ENCODE results near the gene AGPAT4. TPM values are rescaled to one million over a fixed set of nuclear protein-coding genes. Genes with fewer than 3 reads are reported as not detected.
"Not testable (repeated sequence)": the region's sequence is repeated elsewhere in the genome, so short reads cannot be mapped to it uniquely, and the experiment has no call there.

The AGPAT4 gene
- total and polyA plus RNA-seq, 2 experiments from 2014 or later = 3.0 to 3.9 TPM

DNA sequence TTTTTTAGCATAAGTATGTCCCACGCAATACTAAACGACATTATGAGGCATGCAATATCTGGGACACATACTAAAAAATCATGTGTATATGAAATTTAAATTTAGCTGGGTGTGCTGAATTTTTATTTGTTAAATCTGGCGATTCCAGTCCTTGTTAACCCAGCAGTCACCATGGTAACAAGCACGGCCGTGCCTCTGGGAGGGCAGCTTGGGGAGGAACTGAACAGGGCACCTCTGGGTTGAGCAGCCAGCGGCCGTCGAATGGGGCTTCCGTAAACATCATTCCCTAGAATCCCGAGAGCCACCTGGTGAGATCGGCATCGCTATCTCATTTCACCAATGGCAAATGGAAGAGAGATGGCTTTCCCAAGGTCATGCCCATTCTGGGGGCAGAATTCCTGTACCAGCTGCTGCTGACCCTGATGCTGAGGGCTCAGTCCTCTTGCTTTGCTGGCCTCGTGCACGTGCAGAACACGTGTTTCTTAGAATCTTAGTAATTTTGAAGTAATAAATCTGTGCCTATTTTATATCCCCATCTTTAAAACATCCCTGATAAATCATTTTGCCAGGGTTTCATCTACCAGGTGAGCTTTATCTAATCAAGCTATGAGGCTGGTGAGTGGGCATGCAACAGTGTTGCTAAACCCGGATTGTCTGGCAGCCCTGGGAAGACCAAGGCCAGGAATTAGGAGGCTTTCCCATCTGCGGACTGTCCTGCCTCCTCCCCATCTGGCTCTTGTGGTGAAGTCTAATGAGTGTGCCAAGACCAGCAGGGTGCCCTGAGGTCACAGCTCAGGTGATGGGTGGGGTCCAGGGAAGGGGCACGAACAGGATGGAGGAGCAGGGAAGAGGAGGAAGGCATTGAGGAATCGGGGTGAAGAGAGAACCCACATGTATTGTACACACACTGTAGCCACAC is 85.1 kb downstream of the AGPAT4 start:
- Histone ChIP-seq H3K27me3 (replicated peaks; ENCODE audit: insufficient read depth) (no peaks in the 10 kb centered on the region), H3K4me1 (ENCODE audit: insufficient read depth) (peaks cover 13% of the 10 kb centered on the region), H3K9me2 (ENCODE audit: insufficient read depth) (no peaks in the 10 kb centered on the region), H3K36me3 (ENCODE audit: low read depth) (no peaks in the 10 kb centered on the region), H3K79me2 (ENCODE audit: insufficient read depth) (peaks cover 12% of the 10 kb centered on the region; the same call in 1 of the 2 replicates), H3K27ac (no peak overlapping the region), H2AFZ (no peak overlapping the region), H3F3A (ENCODE audit: insufficient read depth) (peaks cover 9% of the 10 kb centered on the region), H3K9me3 (ENCODE audit: low read depth) (no peaks in the 10 kb centered on the region), H3K4me2 (ENCODE audit: unreplicated experiment) (no peak overlapping the region), H3K9ac (no peak overlapping the region), H3K4me3 (no peak overlapping the region), H4K20me1 (ENCODE audit: insufficient read depth) (no peaks in the 10 kb centered on the region)
- TF ChIP-seq EZH2phosphoT487 (IDR thresholded peaks at IDR 0.05; ENCODE audit: insufficient read depth, low read depth) (no peak), EZH2 (IDR thresholded peaks at IDR 0.05; ENCODE audit: insufficient read depth, poor library complexity, severe bottlenecking) (no peak)
- WGBS, 2 experiments (ENCODE audit: low coverage in 1 of 2, low lambda C conversion rate in 2 of 2, missing lambda C conversion rate in 2 of 2) = 95 to 96% methylated on average over 16 to 19 of the region's 19 CpGs
- in situ Hi-C loops (cut with MboI) = no loop called here
- no peak for DNase-seq

DNA sequence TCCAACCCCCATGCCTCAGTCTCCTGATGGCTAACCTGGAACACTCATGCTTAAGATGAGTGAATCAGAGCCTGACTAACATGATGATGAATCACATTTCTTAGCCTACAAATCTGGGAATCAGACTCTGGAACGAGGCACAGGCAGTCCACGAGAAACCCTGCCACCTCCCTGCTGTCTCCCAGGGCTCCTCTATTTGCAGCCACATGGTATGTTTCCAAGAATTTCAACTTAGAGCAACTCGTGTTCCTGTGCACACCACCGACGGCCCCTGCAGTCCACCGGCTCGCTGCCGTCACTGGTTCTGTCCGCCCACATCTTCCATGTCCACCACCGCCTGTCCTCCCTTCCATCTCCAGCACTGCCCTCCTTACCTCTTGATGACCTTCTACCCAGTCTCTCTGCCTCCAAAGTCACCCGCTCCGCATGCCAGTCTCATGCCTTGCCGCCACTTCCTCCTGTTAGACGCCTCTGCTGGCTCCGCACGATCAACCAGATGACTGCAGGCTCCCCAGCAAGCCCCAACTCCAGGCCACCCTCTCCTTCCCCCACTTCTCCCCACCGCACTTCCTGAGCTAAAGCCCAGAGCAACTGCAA is 87.6 kb downstream of the AGPAT4 start:
- 0 out of 2 replicates have a peak overlapping the region, but pooled peaks have one; percentile 2 for H2AFZ ChIP-seq
- H3K4me1 ChIP-seq (ENCODE audit: insufficient read depth) = peaks cover 13% of the 10 kb centered on the region
- 51 to 57% methylated on average over 16 to 17 of the region's 17 CpGs for WGBS, 2 experiments (ENCODE audit: low coverage in 1 of 2, low lambda C conversion rate in 2 of 2, missing lambda C conversion rate in 2 of 2)
- H3K4me3 ChIP-seq = no peak overlapping the region
- H3K36me3 ChIP-seq (ENCODE audit: low read depth) = no peaks in the 10 kb centered on the region
- H3K4me2 ChIP-seq (ENCODE audit: unreplicated experiment) = peak overlapping the region; percentile 2
- H3K9ac ChIP-seq = peak overlapping the region; percentile 28
- H3K79me2 ChIP-seq (ENCODE audit: insufficient read depth) = peaks cover 5% of the 10 kb centered on the region; the same call in 1 of the 2 replicates
- TF ChIP-seq EZH2 (IDR thresholded peaks at IDR 0.05; ENCODE audit: insufficient read depth, poor library complexity, severe bottlenecking) = no peak
- no peak for TF ChIP-seq EZH2phosphoT487 (IDR thresholded peaks at IDR 0.05; ENCODE audit: insufficient read depth, low read depth)
- no peaks in the 10 kb centered on the region for H3K9me2 ChIP-seq (ENCODE audit: insufficient read depth)
- no peaks in the 10 kb centered on the region for H4K20me1 ChIP-seq (ENCODE audit: insufficient read depth)
- peak; percentile 93 for DNase-seq
- H3K27ac ChIP-seq = peak overlapping the region; percentile 65
- no peaks in the 10 kb centered on the region for H3K27me3 ChIP-seq (replicated peaks; ENCODE audit: insufficient read depth)
- H3F3A ChIP-seq (ENCODE audit: insufficient read depth) = peaks cover 9% of the 10 kb centered on the region
- H3K9me3 ChIP-seq (ENCODE audit: low read depth) = no peaks in the 10 kb centered on the region
- in situ Hi-C loops (cut with MboI) = no loop called here

DNA sequence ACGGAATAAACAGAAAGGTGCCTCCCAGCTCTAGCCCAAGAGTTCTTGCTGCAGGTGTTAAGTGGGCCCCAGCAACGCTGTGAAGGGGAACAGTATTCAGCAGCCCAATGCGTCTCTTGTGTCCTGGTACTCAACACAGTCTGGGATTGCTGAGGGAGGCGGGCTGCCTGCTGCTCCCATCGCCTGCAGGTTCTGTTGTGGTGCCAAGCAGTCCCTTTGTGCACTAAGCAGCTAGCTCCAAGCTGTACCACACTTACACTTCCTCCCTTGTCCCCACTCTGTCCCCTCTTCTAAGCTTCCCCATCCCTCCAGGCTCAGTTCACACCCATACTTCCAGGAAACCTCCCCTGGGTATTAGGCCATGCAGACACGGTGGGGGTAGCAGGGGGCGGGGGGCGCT is 92.7 kb downstream of the AGPAT4 start:
- Histone ChIP-seq H3K4me2 (ENCODE audit: unreplicated experiment) (no peak overlapping the region), H2AFZ (no peak overlapping the region), H3K36me3 (ENCODE audit: low read depth) (no peaks in the 10 kb centered on the region), H3K9ac (no peak overlapping the region), H3K9me2 (ENCODE audit: insufficient read depth) (no peaks in the 10 kb centered on the region), H3K4me3 (no peak overlapping the region), H3K27me3 (replicated peaks; ENCODE audit: insufficient read depth) (no peaks in the 10 kb centered on the region), H3F3A (ENCODE audit: insufficient read depth) (no peaks in the 10 kb centered on the region), H3K79me2 (ENCODE audit: insufficient read depth) (peaks cover 5% of the 10 kb centered on the region; the same call in 1 of the 2 replicates), H4K20me1 (ENCODE audit: insufficient read depth) (no peaks in the 10 kb centered on the region), H3K9me3 (ENCODE audit: low read depth) (no peaks in the 10 kb centered on the region), H3K4me1 (ENCODE audit: insufficient read depth) (peaks cover 6% of the 10 kb centered on the region), H3K27ac (no peak overlapping the region)
- no peak for DNase-seq
- in situ Hi-C loops (cut with MboI) = no loop called here
- WGBS, 2 experiments (ENCODE audit: low coverage in 1 of 2, low lambda C conversion rate in 2 of 2, missing lambda C conversion rate in 2 of 2) = 93 to 98% methylated on average over 8 of the region's 8 CpGs
- no peak for TF ChIP-seq EZH2phosphoT487 (IDR thresholded peaks at IDR 0.05; ENCODE audit: insufficient read depth, low read depth)
- TF ChIP-seq EZH2 (IDR thresholded peaks at IDR 0.05; ENCODE audit: insufficient read depth, poor library complexity, severe bottlenecking) = no peak

DNA sequence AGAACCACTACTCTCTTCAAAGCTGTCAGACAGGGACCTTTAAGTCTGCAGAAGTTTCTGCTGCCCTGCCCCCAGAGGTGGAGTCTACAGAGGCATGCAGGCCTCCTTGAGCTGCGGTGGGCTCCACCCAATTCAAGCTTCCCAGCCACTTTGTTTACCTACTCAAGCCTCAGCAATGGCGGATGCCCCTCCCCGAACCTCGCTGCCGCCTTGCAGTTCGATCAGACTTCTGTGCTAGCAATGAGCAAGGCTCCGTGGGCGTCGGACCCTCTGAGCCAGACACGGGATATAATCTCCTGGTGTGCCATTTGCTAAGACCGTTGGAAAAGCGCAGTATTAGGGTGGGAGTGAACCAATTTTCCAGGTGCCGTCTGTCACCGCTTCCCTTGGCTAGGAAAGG is 95.7 kb downstream of the AGPAT4 start:
- H3K27me3 ChIP-seq (replicated peaks; ENCODE audit: insufficient read depth); H3K4me3 ChIP-seq; H3K4me1 ChIP-seq (ENCODE audit: insufficient read depth); H3K27ac ChIP-seq; H3K79me2 ChIP-seq (ENCODE audit: insufficient read depth); H3K36me3 ChIP-seq (ENCODE audit: low read depth); H3K9me2 ChIP-seq (ENCODE audit: insufficient read depth); in situ Hi-C loops (cut with MboI); H3K4me2 ChIP-seq (ENCODE audit: unreplicated experiment); H3K9ac ChIP-seq; H3F3A ChIP-seq (ENCODE audit: insufficient read depth); DNase-seq; H2AFZ ChIP-seq; H4K20me1 ChIP-seq (ENCODE audit: insufficient read depth); H3K9me3 ChIP-seq (ENCODE audit: low read depth): not testable (repeated sequence)
- 98% methylated on average over 14 of the region's 14 CpGs for WGBS, 2 experiments (ENCODE audit: low coverage in 1 of 2, low lambda C conversion rate in 2 of 2, missing lambda C conversion rate in 2 of 2)

DNA sequence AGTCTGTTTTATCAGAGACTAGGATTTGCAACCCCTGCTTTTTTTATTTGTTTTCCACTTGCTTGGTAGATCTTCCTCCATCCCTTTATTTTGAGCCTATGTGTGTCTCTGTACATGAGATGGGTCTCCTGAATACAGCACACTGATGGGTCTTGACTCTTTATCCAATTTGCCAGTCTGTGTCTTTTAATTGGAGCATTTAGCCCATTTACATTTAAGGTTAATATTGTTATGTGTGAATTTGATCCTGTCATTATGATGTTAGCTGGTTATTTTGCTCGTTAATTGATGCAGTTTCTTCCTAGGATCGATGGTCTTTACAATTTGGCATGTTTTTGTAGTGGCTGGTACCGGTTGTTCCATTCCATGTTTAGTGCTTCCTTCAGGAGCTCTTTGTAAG is 97.4 kb downstream of the AGPAT4 start:
- H3K27me3 ChIP-seq (replicated peaks; ENCODE audit: insufficient read depth); H3K9me3 ChIP-seq (ENCODE audit: low read depth); H3K9me2 ChIP-seq (ENCODE audit: insufficient read depth); H3K4me2 ChIP-seq (ENCODE audit: unreplicated experiment); H3K9ac ChIP-seq; H3K4me1 ChIP-seq (ENCODE audit: insufficient read depth); H4K20me1 ChIP-seq (ENCODE audit: insufficient read depth); DNase-seq; H3K36me3 ChIP-seq (ENCODE audit: low read depth); H2AFZ ChIP-seq; in situ Hi-C loops (cut with MboI); H3K79me2 ChIP-seq (ENCODE audit: insufficient read depth); H3F3A ChIP-seq (ENCODE audit: insufficient read depth); H3K4me3 ChIP-seq; H3K27ac ChIP-seq: not testable (repeated sequence)
- WGBS, 2 experiments (ENCODE audit: low coverage in 1 of 2, low lambda C conversion rate in 2 of 2, missing lambda C conversion rate in 2 of 2) = 92 to 96% methylated on average over 3 of the region's 3 CpGs

DNA sequence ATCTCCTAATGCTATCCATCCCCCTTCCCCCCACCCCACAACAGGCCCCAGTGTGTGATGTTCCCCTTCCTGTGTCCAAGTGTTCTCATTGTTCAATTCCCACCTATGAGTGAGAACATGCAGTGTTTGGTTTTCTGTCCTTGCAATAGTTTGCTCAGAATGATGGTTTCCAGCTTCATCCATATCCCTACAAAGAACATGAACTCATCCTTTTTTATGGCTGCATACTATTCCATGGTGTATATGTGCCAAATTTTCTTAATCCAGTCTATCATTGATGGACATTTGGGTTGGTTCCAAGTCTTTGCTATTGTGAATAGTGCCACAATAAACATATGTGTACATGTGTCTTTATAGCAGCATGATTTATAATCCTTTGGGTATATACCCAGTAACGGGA is 101.1 kb downstream of the AGPAT4 start:
- H3K27ac ChIP-seq; H3K79me2 ChIP-seq (ENCODE audit: insufficient read depth); in situ Hi-C loops (cut with MboI); H3K9me2 ChIP-seq (ENCODE audit: insufficient read depth); H3K4me3 ChIP-seq; DNase-seq; H3K9ac ChIP-seq; H3K36me3 ChIP-seq (ENCODE audit: low read depth); H3K27me3 ChIP-seq (replicated peaks; ENCODE audit: insufficient read depth); H2AFZ ChIP-seq; H4K20me1 ChIP-seq (ENCODE audit: insufficient read depth); H3K9me3 ChIP-seq (ENCODE audit: low read depth); H3K4me2 ChIP-seq (ENCODE audit: unreplicated experiment): not testable (repeated sequence)
- WGBS, 2 experiments (ENCODE audit: low coverage in 1 of 2, low lambda C conversion rate in 2 of 2, missing lambda C conversion rate in 2 of 2) = 0% methylated on average over 1 of the region's 1 CpG
- Histone ChIP-seq H3F3A (ENCODE audit: insufficient read depth) (peaks cover 18% of the 10 kb centered on the region), H3K4me1 (ENCODE audit: insufficient read depth) (peaks cover 20% of the 10 kb centered on the region)

All from GM23248 (cell line).